HUES6 (cell line): ENCODE results near the gene VANGL1.
A peak's percentile ranks its signal among the peaks of the same experiment; 100 is the strongest.
"Not testable (repeated sequence)": the region's sequence is repeated elsewhere in the genome, so short reads cannot be mapped to it uniquely, and the experiment has no call there.

Experiments
- H3K27ac ChIP-seq: 2 replicates; pipeline ENCODE4 v1.7.0; 2013; ENCODE audit warnings: low read depth, mild to moderate bottlenecking, low read length, inconsistent platforms
- H3K27me3 ChIP-seq: 2 replicates; pipeline ENCODE4 v1.6.1; 2013; ENCODE audit warnings: low read length; ENCODE audit not compliant: control insufficient read depth, insufficient read depth
- H3K36me3 ChIP-seq: 2 replicates; pipeline ENCODE4 v1.6.1; 2013; ENCODE audit warnings: low read length; ENCODE audit not compliant: control insufficient read depth, insufficient read depth
- H3K4me1 ChIP-seq: 2 replicates; pipeline ENCODE4 v1.6.1; 2013; ENCODE audit warnings: low read length; ENCODE audit not compliant: control insufficient read depth, insufficient read depth
- H3K4me3 ChIP-seq: 2 replicates; pipeline ENCODE4 v1.5.1; 2013; ENCODE audit warnings: low read depth, low read length
- H3K9ac ChIP-seq: one replicate; pipeline ENCODE4 v1.6.1; 2013; ENCODE audit warnings: mild to moderate bottlenecking, low read length
- H3K9me3 ChIP-seq: 2 replicates; pipeline ENCODE4 v1.6.1; 2013; ENCODE audit warnings: low read depth, low read length; ENCODE audit not compliant: control insufficient read depth, insufficient read depth

Gene VANGL1

GRCh38 chr1:115620453-115620852 is 21.3 kb upstream of the VANGL1 start:
- H3K27me3 ChIP-seq: no peaks in the 10 kb centered on the region
- no peak overlapping the region for H3K27ac ChIP-seq
- H3K9ac ChIP-seq: no peak overlapping the region
- no peaks in the 10 kb centered on the region for H3K36me3 ChIP-seq
- no peak overlapping the region for H3K4me3 ChIP-seq
- H3K9me3 ChIP-seq: 0 out of 2 replicates have a peak, but pooled peaks cover 9% of the 10 kb centered on the region
- H3K4me1 ChIP-seq: peaks cover 5% of the 10 kb centered on the region; the same call in 1 of the 2 replicates

GRCh38 chr1:115620950-115621349 is 20.8 kb upstream of the VANGL1 start:
- no peak overlapping the region for H3K9ac ChIP-seq
- H3K27ac ChIP-seq: no peak overlapping the region
- H3K4me1 ChIP-seq: peaks cover 5% of the 10 kb centered on the region; the same call in 1 of the 2 replicates
- no peaks in the 10 kb centered on the region for H3K27me3 ChIP-seq
- H3K4me3 ChIP-seq: no peak overlapping the region
- H3K36me3 ChIP-seq: no peaks in the 10 kb centered on the region
- H3K9me3 ChIP-seq: 0 out of 2 replicates have a peak, but pooled peaks cover 9% of the 10 kb centered on the region

- H3K27ac ChIP-seq: no peak overlapping the region
- no peaks in the 10 kb centered on the region for H3K36me3 ChIP-seq
- H3K9ac ChIP-seq: no peak overlapping the region
- H3K27me3 ChIP-seq: no peaks in the 10 kb centered on the region
- H3K9me3 ChIP-seq: 0 out of 2 replicates have a peak, but pooled peaks cover 4% of the 10 kb centered on the region
- no peak overlapping the region for H3K4me3 ChIP-seq
- H3K4me1 ChIP-seq: peaks cover 11% of the 10 kb centered on the region; the same call in 1 of the 2 replicates
Measured at GRCh38 chr1:115624859-115625258, 16.9 kb upstream of the VANGL1 start.

GRCh38 chr1:115630342-115630741 is 11.4 kb upstream of the VANGL1 start:
- H3K9ac ChIP-seq: no peak overlapping the region
- no peaks in the 10 kb centered on the region for H3K27me3 ChIP-seq
- H3K4me3 ChIP-seq: no peak overlapping the region
- peaks cover 30% of the 10 kb centered on the region for H3K4me1 ChIP-seq
- no peaks in the 10 kb centered on the region for H3K36me3 ChIP-seq
- H3K27ac ChIP-seq: no peak overlapping the region
- no peaks in the 10 kb centered on the region for H3K9me3 ChIP-seq

GRCh38 chr1:115632251-115633026 is 9.3 kb upstream of the VANGL1 start:
- H3K27me3 ChIP-seq: no peaks in the 10 kb centered on the region
- 0 out of 2 replicates have a peak overlapping the region, but pooled peaks have one; percentile 14 for H3K4me3 ChIP-seq
- H3K4me1 ChIP-seq: peaks cover 30% of the 10 kb centered on the region
- no peaks in the 10 kb centered on the region for H3K36me3 ChIP-seq
- no peaks in the 10 kb centered on the region for H3K9me3 ChIP-seq
- H3K27ac ChIP-seq: peak overlapping the region; percentile 62; the same call in 1 of the 2 replicates
- no peak overlapping the region for H3K9ac ChIP-seq

GRCh38 chr1:115633606-115634005 is 8.2 kb upstream of the VANGL1 start:
- H3K36me3 ChIP-seq, H3K4me3 ChIP-seq, H3K9ac ChIP-seq, H3K27me3 ChIP-seq, H3K27ac ChIP-seq, H3K9me3 ChIP-seq: not testable (repeated sequence)
- peaks cover 30% of the 10 kb centered on the region for H3K4me1 ChIP-seq

GRCh38 chr1:115637247-115637646 is 4.5 kb upstream of the VANGL1 start:
- not testable (repeated sequence) for H3K4me3 ChIP-seq, H3K27ac ChIP-seq, H3K36me3 ChIP-seq, H3K27me3 ChIP-seq, H3K9ac ChIP-seq
- peaks cover 10% of the 10 kb centered on the region for H3K4me1 ChIP-seq
- peaks cover 27% of the 10 kb centered on the region for H3K9me3 ChIP-seq

GRCh38 chr1:115640384-115640783 is 1.4 kb upstream of the VANGL1 start:
- peaks cover 18% of the 10 kb centered on the region; the same call in 1 of the 2 replicates for H3K4me1 ChIP-seq

GRCh38 chr1:115642168-115643072 is 650 bp downstream of the VANGL1 start:
- H3K27ac ChIP-seq: peak overlapping the region; percentile 69; the same call in 1 of the 2 replicates
- H3K9ac ChIP-seq: peak overlapping the region; percentile 90
- H3K9me3 ChIP-seq: peaks cover 27% of the 10 kb centered on the region
- H3K27me3 ChIP-seq: no peaks in the 10 kb centered on the region
- H3K4me3 ChIP-seq: peak overlapping the region; percentile 88
- H3K4me1 ChIP-seq: peaks cover 35% of the 10 kb centered on the region
- H3K36me3 ChIP-seq: no peaks in the 10 kb centered on the region

More at GRCh38 chr1:115640384-115640783, 1.4 kb upstream of the VANGL1 start:
- Histone ChIP-seq H3K27ac (no peak overlapping the region), H3K36me3 (no peaks in the 10 kb centered on the region), H3K4me3 (no peak overlapping the region), H3K9ac (no peak overlapping the region), H3K27me3 (no peaks in the 10 kb centered on the region), H3K9me3 (peaks cover 27% of the 10 kb centered on the region)

- no peak overlapping the region for H3K27ac ChIP-seq
- H3K27me3 ChIP-seq: no peaks in the 10 kb centered on the region
- peaks cover 27% of the 10 kb centered on the region for H3K9me3 ChIP-seq
- H3K36me3 ChIP-seq: no peaks in the 10 kb centered on the region
- peak overlapping the region; percentile 90 for H3K9ac ChIP-seq
- H3K4me3 ChIP-seq: peak overlapping the region; percentile 88
- H3K4me1 ChIP-seq: peaks cover 43% of the 10 kb centered on the region
Measured at GRCh38 chr1:115643225-115643624, 1.5 kb downstream of the VANGL1 start.
